Loucy (cell line): ENCODE results near the gene ZFAND3.

Source experiments
- CTCF ChIP-seq: fragments of 200-600 bp; sonication (generic); conservative IDR thresholded peaks from 2 replicates; pipeline ENCODE4 v1.5.1; 2014; ENCODE audit warnings: mild to moderate bottlenecking, antibody characterized with exemption, low read length
- EZH2phosphoT487 ChIP-seq: fragments of 200-600 bp; IDR thresholded peaks from 2 replicates; pipeline ENCODE4 v1.6.1; 2018; ENCODE audit warnings: antibody characterized with exemption, mild to moderate bottlenecking, moderate library complexity, borderline replicate concordance

DNA sequence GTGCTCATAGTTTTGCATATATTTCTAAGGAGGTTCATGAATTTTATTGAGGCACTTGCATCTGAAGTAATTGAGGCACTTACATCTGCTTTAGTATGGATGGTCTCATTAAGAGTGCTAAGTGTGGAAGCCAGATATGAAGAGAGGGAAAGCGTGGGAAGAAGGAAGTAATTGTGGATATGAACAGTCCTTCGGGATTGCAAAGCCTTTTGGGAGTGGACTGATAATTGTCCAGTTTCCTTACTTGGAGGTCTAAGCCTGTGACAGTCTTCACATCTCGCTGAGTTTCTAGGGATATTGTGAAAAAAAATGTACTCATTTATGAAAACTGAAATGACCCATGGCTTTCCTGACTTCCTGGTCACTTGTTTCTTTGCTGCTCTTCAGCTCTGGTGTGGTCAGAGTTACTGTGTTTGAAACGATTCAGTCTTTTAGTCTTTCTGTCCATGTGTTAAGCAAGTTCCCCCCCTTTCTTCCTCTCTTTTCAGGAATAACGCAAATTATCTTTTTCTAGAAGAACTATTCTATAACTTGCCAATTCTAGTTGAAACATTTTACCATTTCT lies 137.3 kb downstream of the ZFAND3 start:
- no peak for TF ChIP-seq CTCF
- TF ChIP-seq EZH2phosphoT487 = no peak
